Brain microvascular endothelial cell (primary cell): ENCODE measurements around the gene H19.

Source experiments
- DNase-seq: peaks from one replicate; pipeline ENCODE4 v3.0.0-alpha.2; 2020
- H3K27ac ChIP-seq: fragments of 250-450 bp; sonication (Bioruptor Pico); 2 replicates; pipeline ENCODE4 v1.5.1; 2020; ENCODE audit warnings: mild to moderate bottlenecking, moderate library complexity
- H3K27me3 ChIP-seq: fragments of 250-450 bp; sonication (Bioruptor Pico); replicated peaks from 2 replicates; pipeline ENCODE4 v1.5.1; 2020; ENCODE audit warnings: mild to moderate bottlenecking
- H3K36me3 ChIP-seq: fragments of 250-450 bp; sonication (Bioruptor Pico); replicated peaks from 2 replicates; pipeline ENCODE4 v1.5.1; 2020; ENCODE audit warnings: mild to moderate bottlenecking
- H3K4me3 ChIP-seq: 2 replicates; pipeline ENCODE4 v1.5.1; 2011; ENCODE audit warnings: low read depth, mild to moderate bottlenecking, control low read depth, low read length, moderate library complexity
- in situ Hi-C: cut with HindIII; loops from 2 replicates; pipeline ENCODE4 v1.10.0; 2017; ENCODE audit warnings: low sequenced_read_pairs, low pct_ligation_motif_present
- TF ChIP-seq, protein P1 (sequence below): IDR thresholded peaks from 2 replicates; pipeline ENCODE4 v1.5.1; 2011; ENCODE audit warnings: low read depth, mild to moderate bottlenecking, moderate library complexity, low read length, control low read depth, inconsistent platforms; ENCODE audit errors: missing control alignments

The H19 gene

DNA sequence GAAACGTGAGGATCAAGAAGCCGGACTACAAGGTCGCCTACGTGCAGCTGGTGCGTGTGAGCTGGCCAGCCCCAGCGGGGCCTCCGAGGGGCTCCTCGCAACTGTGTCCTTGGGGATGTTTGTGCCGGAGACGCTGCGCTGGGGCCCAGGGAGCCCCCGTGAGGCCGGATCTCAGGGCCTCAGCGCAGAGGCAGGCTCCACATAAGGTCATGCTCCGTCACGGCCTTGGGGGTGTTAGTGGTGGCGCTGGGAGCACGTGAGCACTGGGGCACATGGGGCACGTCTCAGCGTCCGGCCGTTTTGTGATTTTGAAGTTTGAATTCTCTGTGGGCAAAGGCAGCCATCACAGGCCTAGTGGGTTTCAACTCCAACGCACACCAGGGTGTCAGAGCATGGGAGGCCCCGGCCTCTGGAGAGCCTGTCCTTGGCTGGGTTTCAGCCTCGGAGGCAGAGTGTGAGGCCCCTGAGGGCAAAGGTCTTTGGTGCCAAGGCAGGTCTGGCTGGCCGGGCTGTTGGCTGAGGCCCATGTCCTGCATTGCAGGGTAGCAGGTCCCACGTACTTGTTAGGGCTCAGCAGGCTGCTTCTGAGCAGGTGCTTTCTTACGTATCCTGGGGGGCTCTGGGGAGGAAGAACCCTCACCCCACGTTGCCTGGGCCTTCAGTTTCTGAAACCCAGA lies 44.7 kb downstream of the H19 start:
- Histone ChIP-seq H3K36me3 (no peaks in the 10 kb centered on the region), H3K4me3 (no peak overlapping the region), H3K27ac (no peak overlapping the region), H3K27me3 (no peaks in the 10 kb centered on the region)
- TF ChIP-seq, protein P1, sequence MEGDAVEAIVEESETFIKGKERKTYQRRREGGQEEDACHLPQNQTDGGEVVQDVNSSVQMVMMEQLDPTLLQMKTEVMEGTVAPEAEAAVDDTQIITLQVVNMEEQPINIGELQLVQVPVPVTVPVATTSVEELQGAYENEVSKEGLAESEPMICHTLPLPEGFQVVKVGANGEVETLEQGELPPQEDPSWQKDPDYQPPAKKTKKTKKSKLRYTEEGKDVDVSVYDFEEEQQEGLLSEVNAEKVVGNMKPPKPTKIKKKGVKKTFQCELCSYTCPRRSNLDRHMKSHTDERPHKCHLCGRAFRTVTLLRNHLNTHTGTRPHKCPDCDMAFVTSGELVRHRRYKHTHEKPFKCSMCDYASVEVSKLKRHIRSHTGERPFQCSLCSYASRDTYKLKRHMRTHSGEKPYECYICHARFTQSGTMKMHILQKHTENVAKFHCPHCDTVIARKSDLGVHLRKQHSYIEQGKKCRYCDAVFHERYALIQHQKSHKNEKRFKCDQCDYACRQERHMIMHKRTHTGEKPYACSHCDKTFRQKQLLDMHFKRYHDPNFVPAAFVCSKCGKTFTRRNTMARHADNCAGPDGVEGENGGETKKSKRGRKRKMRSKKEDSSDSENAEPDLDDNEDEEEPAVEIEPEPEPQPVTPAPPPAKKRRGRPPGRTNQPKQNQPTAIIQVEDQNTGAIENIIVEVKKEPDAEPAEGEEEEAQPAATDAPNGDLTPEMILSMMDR = no peak
- no peak for DNase-seq
- in situ Hi-C loops = no loop called here

DNA sequence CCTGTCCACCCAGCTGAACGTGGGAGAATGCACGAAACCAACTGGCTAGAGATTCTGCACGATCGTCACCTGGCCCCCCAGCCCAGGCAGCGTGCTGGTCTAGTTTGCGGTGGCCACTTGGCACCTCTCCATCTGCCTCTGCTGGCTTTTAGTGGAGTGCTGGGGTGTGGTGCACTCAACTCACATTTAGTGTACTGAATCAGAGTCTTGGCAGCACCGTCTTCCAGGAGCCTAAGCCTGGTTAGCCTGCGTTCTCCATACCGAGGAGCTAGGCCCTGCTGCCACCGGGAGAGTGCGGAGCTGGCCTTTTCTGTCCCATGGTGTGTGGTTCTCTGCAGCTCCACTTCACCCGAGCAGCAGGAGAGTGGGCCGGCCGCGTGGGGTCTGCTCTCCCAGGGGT lies 47.7 kb downstream of the H19 start:
- TF ChIP-seq, protein P1 = no peak
- Histone ChIP-seq H3K27me3 (no peaks in the 10 kb centered on the region), H3K4me3 (no peak overlapping the region), H3K36me3 (no peaks in the 10 kb centered on the region), H3K27ac (no peak overlapping the region)
- no peak for DNase-seq
- in situ Hi-C loops = no loop called here

DNA sequence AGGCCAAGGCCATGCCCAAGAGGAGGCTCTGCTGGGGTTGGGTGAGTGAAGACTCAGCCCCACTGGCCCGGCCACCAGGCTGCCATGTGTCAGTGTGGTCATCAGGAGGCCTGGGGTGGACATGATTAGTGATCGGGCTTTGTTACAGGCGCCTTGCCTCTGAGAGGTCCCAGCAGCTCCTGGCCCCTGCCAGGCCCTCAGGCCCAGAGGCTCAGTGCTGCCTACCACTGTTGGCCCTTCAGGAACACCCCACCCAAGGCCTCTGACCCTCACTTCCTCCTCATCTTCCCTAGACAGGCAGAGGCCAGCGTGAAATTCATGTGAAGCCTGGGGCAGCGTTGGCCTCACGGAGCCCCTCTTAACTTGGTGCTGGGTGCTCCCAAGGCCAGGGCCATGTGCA lies 48.3 kb downstream of the H19 start:
- Histone ChIP-seq H3K4me3 (no peak overlapping the region), H3K27me3 (no peaks in the 10 kb centered on the region), H3K36me3 (no peaks in the 10 kb centered on the region), H3K27ac (no peak overlapping the region)
- TF ChIP-seq, protein P1 = no peak
- in situ Hi-C loops = no loop called here
- no peak for DNase-seq

DNA sequence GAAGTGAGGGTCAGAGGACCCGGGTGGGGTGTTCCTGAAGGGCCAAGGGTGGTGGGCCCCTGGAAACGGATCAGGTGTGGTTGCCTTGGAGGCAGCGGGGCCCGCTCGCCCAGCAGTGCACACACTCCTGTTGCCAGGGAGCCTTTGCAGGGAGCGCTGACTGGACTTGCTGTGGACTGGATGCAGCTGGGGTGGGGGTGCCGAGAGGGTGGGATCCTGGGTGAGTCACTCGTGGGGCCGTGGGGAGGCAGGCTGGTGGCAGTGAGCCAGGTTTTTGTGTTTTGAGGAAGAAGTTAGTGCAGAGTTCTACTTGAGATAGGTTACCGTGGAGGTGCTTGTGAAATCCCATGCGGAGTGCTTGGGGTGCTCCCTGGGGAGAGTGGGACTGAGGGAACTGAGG lies 49.3 kb downstream of the H19 start:
- no peak for DNase-seq
- TF ChIP-seq, protein P1 = no peak
- in situ Hi-C loops = no loop called here
- Histone ChIP-seq H3K36me3 (no peaks in the 10 kb centered on the region), H3K27ac (no peak overlapping the region), H3K27me3 (no peaks in the 10 kb centered on the region), H3K4me3 (no peak overlapping the region)

DNA sequence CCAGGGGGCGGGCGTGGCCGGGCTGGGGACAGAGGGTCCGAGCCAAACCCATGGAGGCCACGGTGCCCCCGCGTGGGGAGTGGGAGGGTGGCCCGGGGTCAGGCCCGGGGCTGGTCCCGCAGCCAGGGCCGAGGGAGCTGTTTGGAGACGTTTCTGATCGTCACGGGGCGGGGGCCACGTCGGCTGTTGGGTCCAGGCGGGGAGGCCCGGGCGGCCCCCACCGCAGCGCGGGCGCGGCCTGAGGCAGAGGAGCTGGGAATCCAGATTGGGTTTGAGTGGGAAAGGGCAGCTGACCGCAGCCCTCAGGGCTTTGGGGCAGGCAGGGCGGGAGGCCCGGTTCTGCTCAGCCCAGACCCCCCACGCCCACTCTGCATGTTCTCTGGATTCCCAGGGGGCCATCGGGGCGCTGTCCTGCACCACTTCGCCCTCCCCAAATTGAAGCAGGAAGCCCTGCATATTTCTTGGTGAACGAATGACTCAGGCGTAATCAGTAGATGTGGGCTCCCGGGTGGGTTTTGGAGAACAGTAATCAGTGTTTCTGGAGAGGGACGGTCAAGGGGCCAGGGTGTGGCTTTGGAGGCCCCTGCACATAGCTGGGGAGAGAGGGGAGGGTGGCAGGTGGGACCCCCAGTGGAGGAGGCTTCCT lies 49.9 kb downstream of the H19 start:
- Histone ChIP-seq H3K4me3 (no peak overlapping the region), H3K36me3 (no peaks in the 10 kb centered on the region), H3K27ac (no peak overlapping the region), H3K27me3 (no peaks in the 10 kb centered on the region)
- DNase-seq = no peak
- TF ChIP-seq, protein P1 = no peak
- in situ Hi-C loops = no loop called here
